G401 (cell line): ENCODE results near the gene CCL2. TPM values are rescaled to one million over a fixed set of nuclear protein-coding genes. Genes with fewer than 3 reads are reported as not detected.
"Not testable (repeated sequence)": the region's sequence is repeated elsewhere in the genome, so short reads cannot be mapped to it uniquely, and the experiment has no call there.

ENCODE experiments used
- DNase-seq: peaks from one replicate; pipeline ENCODE4 v3.0.0-alpha.2; 2015; ENCODE audit warnings: low spot score
- in situ Hi-C: cut with HindIII; loops from 2 replicates; pipeline ENCODE4 v1.10.0; 2016; ENCODE audit warnings: low sequenced_read_pairs, mixed read lengths
- total RNA-seq: library from RNA; depleted of rRNA; stranded (reverse); fragments of >200 nt; shearing (Covaris generic); gene quantifications from 2 replicates; pipeline ENCODE4 v1.2.3, GENCODE V29; 2014; rRNA removed

Gene CCL2
- total RNA-seq, result not detected in 2 replicates

GRCh38 chr17:34254651-34255380 lies at the start of gene CCL2:
TSS of gene CCL2 (plus strand) at chr17:34255285. CDS start at chr17:34255350, 65 bp downstream.
- in situ Hi-C loops, result no loop called here
- peak; percentile 76 for DNase-seq

- in situ Hi-C loops, result no loop called here
- DNase-seq, result no peak
Observed at GRCh38 chr17:34205401-34205800, 49.7 kb upstream of the CCL2 start.

DNA sequence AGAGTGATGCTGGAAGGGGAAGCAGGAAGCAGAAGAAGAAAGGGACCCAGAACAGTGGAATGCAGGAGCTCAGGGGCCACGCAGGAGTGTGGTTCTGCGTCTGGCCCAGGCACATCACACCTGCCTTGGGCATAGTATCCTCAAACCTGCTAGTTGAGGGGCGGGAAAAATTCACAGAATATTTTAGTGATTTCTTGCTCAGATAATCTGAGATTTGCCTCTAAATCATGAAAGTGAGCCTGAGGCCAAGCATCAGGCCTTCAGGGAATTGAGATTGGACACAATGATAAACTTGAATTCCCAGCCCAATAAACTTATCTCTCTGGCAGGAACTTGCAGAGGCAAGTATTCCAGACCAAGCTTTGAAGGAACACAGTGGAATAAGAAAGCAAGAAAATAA lies 48.5 kb upstream of the CCL2 start:
- in situ Hi-C loops, result no loop called here
- DNase-seq, result no peak

- DNase-seq, result no peak
Observed at GRCh38 chr17:34207572-34207971, 47.5 kb upstream of the CCL2 start.

GRCh38 chr17:34218748-34219147 lies 36.3 kb upstream of the CCL2 start:
- no peak for DNase-seq
- in situ Hi-C loops, result no loop called here

More at GRCh38 chr17:34207572-34207971, 47.5 kb upstream of the CCL2 start:
- in situ Hi-C loops, result no loop called here

GRCh38 chr17:34219405-34219804 lies 35.7 kb upstream of the CCL2 start:
- in situ Hi-C loops, result no loop called here
- DNase-seq, result no peak

DNA sequence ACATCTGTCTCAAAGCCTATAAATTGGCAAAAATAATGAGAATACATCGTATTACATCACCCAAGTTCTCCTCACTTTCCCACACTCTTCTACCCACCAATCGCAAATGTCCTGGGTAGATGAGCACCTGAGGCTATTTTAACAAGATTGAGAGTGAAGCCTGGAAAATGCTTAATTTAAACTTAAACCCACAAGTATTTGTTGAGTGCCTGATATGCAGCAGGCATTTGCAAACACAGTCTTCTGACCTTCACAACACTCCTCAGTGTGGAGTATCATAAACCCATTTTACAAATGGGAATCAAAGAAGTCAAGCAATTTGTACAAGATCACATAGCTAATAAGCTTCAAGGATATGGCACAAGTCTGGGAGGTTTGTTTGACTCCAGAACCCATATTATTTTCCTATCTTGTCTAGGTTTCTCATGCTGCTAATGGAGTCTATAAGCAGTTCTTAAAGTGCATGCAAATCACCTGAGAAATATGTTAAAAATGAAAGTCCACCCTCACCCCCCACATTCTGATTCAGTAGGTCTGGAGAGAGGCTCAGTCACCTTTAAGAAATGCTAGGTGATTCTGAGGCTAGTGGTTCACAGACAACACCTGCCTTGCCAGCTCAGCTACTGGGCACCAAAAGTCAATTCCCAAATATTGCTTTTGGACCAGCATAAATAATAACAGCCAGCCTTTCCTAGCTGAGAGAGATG lies 34.9 kb upstream of the CCL2 start:
- no peak for DNase-seq
- in situ Hi-C loops, result no loop called here

DNA sequence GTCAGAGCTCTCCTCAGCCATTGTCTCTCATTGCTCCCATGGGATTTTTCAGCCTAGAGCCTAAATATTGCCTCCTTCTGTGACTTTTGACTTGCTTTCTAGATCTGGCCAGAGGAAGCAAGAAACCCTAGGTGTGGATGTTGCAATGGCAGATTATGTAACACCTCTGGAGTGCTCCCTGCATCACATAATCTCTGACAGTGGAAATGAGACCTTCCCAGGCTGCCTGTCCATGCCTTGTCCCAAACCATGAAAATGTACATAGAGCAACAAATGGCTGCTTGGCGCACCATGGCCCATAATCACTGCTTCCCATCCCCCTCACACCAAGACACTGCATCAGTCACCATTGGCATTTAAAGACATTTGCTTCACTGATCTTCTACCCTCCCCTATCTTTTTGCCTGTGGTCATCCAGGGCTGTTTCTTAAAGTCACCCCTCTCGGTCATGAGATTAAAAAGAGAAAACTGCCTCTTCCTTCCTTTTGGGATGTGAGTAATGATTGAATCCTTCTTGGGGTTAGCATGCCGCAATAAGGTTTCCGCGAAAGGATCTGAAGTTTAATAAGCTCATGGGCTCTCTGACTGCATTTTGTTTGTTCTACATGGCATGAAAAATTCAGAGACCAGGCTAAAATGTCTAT lies 34.2 kb upstream of the CCL2 start:
- no peak for DNase-seq
- in situ Hi-C loops, result no loop called here

DNA sequence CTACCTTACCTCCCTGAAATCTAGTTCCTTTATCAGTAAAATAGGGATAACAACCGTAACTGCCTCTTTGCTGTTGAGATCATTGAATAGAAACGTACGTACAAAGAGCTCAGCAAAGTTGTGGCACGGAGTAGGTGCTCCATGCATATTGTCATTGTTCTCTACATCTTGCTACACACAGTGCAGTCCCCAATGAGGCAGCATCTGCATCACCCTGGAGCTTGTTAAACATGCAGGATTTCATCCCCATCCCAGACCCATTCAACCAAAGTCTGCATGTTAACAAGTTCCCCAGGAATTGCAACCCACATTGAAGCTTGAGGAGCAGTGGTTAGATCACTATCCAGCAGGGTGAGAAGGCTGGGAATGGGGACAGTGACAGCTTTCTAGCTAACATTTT lies 33.7 kb upstream of the CCL2 start:
- DNase-seq, result no peak
- in situ Hi-C loops, result no loop called here

- in situ Hi-C loops, result no loop called here
- no peak for DNase-seq
Observed at GRCh38 chr17:34222722-34223497, 32.2 kb upstream of the CCL2 start.

DNA sequence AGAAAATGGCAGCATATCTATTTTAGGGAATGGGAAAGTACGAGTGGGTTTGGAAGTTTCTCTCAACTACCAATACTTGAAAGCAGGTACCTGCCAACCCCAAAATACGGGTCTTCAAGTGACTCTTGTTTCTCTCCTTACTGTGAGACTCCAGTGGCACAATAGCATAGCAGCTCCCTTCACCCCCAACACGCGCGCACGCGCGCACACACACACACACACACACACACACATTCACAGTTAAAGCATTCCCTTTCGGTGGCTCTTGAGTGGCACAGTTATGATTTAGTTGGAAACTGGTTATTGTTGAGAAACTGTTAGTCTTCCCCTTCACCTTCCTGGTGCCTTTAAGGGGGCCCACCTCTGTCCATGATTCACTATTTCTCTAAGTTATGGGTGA lies 30.0 kb upstream of the CCL2 start:
- in situ Hi-C loops, result no loop called here
- no peak for DNase-seq

DNA sequence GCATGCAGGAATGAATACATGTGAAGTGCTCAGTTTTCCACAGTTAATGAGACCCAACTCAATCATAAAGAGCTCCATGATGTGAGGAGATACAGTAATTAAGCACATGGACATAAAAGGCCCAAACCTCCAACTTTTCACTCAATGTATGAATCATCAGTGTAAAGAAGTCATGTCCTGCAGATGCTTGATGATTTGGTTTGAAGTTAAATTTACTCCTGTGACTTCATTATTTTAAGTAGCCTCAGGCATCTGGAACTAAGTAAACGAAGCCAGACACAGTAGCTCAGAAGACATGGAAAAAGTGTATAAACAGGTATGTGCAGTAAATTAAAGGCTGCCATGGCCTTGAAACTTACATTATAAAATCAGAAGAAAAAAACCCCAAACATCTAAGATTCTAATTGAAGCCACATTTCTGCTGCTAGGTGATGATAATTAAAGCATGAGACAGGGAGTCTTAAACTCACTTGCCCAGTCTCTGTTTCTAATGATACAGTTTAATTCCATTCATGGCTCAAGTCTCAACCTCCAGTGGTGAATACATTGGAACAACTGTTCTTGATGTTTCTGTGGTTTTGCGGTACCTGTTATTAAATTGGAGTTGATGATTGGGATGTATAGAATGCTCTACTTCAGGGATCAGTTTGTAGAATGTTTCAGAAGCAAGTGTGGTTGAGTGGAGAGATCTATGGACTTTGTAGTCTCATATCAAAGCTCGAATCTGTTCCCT lies 28.9 kb upstream of the CCL2 start:
- DNase-seq, result no peak
- in situ Hi-C loops, result no loop called here

DNA sequence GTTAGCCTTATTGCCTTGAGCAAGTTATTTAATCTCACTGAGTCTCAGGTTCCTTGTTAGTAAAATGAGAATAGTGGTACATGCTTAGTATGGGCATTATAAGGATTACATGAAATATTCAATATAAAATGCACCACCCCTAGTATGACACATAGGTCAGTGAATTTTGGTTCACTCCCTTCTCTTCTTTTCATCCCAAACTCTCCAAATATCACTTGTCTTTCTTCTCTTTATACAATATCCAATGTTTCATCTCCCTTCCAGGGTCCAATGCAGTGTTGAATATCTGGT lies 28.4 kb upstream of the CCL2 start:
- in situ Hi-C loops, result no loop called here
- no peak for DNase-seq

GRCh38 chr17:34227293-34227692 lies 27.8 kb upstream of the CCL2 start:
- in situ Hi-C loops, result not testable (repeated sequence)

GRCh38 chr17:34227707-34228106 lies 27.4 kb upstream of the CCL2 start:
- DNase-seq, result no peak
- in situ Hi-C loops, result no loop called here

More at GRCh38 chr17:34227293-34227692, 27.8 kb upstream of the CCL2 start:
- not testable (repeated sequence) for DNase-seq

GRCh38 chr17:34228781-34229180 lies 26.3 kb upstream of the CCL2 start:
- DNase-seq, result no peak
- in situ Hi-C loops, result no loop called here

DNA sequence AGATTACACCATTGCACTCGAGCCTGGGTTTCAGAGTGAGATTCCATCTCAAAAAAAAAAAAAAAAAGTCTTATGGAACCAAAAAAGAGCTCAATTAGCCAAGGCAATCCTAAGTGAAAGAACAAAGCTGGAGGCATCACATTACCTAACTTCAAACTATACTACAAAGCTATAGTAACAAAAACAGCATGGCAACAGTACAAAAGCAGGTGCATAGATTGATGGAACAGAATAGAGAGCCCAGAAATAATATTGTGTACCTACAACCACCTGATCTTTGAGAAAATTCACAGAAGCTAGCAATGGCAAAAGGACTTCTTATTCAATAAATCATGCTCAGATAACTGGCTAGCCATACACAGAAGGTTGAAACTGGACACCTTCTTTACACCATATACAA lies 24.7 kb upstream of the CCL2 start:
- in situ Hi-C loops, result no loop called here
- no peak for DNase-seq

DNA sequence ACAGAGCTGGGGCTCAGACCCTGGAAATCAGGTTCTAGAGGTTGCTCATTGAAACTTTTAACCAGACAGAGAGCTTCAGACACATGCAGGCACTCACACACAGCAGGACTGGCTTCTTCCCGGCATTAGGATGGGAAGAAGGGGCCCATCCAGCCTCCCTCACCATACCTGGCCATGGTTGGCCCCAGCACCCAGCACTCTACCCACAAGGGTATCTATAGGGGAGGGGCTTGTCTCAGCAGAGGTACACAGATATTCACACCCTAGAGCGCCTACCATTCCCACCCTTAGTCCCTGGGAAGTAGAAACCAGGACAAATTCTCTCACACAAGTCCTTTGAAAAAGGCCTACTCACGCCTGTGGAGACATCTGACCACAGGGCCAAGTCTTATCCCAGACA lies 20.5 kb upstream of the CCL2 start:
- in situ Hi-C loops, result no loop called here
- no peak for DNase-seq

GRCh38 chr17:34235389-34236028 lies 19.6 kb upstream of the CCL2 start:
- DNase-seq, result no peak
- in situ Hi-C loops, result no loop called here
